ENCODE measurements around the gene CMSS1.

DNA sequence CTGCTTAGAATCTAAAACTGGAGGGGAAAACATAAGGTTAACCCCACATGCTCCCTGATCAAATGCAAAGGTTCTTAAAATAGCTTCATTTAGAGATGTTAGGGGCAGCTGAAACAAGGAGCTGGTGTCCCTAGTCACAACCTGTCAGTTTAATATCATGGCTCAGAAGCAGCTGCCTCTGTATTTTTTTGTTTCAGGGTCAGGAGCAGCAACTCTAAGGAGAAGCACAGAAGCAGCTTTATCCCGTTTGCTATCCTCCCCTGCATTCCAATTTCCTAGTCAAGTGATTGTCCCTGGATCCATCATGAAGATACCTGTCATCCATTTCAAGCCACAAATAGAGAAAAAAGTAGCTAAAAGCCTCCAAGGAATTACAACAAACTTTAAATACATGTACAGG, 292.5 kb downstream of the CMSS1 start:
- TF ChIP-seq, protein P1, sequence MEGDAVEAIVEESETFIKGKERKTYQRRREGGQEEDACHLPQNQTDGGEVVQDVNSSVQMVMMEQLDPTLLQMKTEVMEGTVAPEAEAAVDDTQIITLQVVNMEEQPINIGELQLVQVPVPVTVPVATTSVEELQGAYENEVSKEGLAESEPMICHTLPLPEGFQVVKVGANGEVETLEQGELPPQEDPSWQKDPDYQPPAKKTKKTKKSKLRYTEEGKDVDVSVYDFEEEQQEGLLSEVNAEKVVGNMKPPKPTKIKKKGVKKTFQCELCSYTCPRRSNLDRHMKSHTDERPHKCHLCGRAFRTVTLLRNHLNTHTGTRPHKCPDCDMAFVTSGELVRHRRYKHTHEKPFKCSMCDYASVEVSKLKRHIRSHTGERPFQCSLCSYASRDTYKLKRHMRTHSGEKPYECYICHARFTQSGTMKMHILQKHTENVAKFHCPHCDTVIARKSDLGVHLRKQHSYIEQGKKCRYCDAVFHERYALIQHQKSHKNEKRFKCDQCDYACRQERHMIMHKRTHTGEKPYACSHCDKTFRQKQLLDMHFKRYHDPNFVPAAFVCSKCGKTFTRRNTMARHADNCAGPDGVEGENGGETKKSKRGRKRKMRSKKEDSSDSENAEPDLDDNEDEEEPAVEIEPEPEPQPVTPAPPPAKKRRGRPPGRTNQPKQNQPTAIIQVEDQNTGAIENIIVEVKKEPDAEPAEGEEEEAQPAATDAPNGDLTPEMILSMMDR (IDR thresholded peaks at IDR 0.05; ENCODE audit: insufficient read depth, low read length): no peak
- TF ChIP-seq, protein P2, sequence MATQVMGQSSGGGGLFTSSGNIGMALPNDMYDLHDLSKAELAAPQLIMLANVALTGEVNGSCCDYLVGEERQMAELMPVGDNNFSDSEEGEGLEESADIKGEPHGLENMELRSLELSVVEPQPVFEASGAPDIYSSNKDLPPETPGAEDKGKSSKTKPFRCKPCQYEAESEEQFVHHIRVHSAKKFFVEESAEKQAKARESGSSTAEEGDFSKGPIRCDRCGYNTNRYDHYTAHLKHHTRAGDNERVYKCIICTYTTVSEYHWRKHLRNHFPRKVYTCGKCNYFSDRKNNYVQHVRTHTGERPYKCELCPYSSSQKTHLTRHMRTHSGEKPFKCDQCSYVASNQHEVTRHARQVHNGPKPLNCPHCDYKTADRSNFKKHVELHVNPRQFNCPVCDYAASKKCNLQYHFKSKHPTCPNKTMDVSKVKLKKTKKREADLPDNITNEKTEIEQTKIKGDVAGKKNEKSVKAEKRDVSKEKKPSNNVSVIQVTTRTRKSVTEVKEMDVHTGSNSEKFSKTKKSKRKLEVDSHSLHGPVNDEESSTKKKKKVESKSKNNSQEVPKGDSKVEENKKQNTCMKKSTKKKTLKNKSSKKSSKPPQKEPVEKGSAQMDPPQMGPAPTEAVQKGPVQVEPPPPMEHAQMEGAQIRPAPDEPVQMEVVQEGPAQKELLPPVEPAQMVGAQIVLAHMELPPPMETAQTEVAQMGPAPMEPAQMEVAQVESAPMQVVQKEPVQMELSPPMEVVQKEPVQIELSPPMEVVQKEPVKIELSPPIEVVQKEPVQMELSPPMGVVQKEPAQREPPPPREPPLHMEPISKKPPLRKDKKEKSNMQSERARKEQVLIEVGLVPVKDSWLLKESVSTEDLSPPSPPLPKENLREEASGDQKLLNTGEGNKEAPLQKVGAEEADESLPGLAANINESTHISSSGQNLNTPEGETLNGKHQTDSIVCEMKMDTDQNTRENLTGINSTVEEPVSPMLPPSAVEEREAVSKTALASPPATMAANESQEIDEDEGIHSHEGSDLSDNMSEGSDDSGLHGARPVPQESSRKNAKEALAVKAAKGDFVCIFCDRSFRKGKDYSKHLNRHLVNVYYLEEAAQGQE (IDR thresholded peaks at IDR 0.05; ENCODE audit: insufficient replicate concordance, low read depth): no peak
- TF ChIP-seq SPI1 (IDR thresholded peaks at IDR 0.05; ENCODE audit: borderline replicate concordance, low read depth) (no peak), GABPA (IDR thresholded peaks at IDR 0.05; ENCODE audit: low read depth) (no peak)
